GM21825 (cell line): ENCODE results near the gene GLT8D2.

Source experiments
- ATAC-seq: cut with Tn5 transposase; IDR thresholded peaks from one replicate; pipeline ENCODE4 v1.9.1; 2021; ENCODE audit warnings: mild to moderate bottlenecking, moderate library complexity; ENCODE audit not compliant: unreplicated experiment

The GLT8D2 gene, protein sequence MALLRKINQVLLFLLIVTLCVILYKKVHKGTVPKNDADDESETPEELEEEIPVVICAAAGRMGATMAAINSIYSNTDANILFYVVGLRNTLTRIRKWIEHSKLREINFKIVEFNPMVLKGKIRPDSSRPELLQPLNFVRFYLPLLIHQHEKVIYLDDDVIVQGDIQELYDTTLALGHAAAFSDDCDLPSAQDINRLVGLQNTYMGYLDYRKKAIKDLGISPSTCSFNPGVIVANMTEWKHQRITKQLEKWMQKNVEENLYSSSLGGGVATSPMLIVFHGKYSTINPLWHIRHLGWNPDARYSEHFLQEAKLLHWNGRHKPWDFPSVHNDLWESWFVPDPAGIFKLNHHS

DNA sequence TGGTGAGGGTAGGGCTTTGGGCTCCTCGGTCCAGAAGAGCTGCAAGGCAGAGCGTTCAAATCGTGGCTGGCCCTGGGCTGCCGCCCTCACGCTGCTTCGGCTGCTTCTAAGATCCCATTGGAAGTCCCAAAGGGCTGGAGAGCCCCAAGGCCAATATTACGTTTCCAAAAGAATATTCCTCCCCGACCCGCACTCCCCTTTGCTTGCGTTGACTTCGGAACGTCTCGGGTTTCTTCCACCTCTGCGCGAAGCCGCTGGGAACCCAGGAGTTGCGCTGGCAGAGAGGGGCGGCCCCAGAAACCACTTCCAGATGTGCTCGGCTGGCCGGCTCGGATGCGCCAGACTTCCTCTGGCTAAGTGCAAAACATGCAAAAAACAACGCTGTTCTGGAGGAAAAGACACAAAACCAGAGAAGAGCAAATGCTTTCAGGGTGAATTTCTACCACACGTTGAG lies at the start of gene GLT8D2:
Gene GLT8D2, minus strand, starts transcription at position 285 of the 454 bp plus-strand sequence. CDS start 30,539 bp downstream, outside the sequence.
- no peak for ATAC-seq

DNA sequence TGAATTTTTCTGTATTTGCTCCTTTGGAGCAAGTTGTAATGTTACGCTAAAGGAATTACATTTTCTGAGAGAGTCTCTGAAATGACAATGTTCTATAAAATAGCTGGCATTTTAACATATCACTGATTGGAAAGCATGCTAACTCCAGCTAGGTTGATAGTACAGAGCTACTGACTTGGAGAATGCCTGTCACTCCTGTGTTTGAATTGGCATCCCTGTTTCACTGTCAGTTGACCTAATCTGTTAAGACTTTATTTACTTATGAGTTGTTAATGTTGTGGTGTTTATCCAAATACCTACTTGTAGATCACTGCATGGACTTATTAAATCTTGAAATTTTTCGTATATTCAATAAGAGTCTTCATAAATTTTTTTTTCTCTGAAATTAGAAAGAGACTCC lies 48.0 kb upstream of the GLT8D2 start:
- no peak for ATAC-seq

DNA sequence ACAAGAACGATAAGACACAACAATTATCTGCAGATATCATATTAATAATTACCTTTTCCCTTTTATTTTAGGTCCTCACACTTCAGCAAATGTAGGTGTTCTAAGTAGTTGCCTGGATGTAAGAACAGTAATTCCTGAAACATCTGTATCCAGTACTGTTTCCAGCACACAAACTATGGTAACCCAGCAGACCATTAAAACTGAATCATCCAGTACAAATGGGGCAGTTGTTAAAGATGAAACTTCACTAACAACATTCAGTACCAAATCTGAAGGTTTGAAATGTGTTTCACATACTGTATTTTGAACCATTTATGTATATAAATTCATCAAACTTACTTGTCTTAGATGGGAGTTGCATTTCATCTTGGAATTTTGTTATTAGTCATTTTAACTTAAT lies 45.3 kb upstream of the GLT8D2 start:
- ATAC-seq = no peak

DNA sequence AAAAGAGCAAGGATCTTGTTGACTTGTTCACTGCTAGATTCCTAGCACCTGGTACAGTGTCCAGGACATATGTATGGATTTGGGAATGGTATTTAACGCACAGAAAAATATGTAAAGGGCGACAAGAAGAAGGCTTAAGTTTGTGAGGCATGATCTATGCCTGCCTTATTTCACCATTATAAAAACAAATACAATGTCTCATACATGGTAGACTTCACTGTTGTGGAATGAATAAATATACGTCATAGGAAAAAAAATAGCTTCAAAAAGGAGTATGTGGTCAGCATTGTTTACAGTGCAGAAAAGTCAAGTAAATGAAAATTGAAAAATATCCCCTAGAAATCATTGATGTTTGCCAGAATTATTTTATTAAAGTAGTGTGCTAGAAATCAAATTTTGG lies 44.3 kb upstream of the GLT8D2 start:
- no peak for ATAC-seq

DNA sequence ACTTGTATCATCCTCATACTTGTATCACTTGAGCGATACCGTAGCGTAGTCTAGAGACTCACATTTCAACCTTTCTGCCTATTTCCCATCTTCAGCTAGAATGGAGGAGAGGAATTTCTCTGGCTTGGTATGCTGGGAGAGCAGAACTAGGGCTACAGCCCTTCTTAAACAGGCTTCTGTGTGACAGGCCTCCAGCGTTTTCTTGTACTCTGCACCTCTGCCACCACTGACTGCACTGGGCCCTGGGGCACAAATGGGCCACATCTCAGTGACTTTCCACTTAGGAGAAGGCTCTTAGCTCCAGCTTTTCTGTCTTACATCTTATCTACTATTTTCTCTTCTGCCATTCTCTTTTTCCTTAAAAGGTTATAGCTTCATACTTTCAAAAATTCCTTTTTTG lies 41.1 kb upstream of the GLT8D2 start:
- no peak for ATAC-seq

DNA sequence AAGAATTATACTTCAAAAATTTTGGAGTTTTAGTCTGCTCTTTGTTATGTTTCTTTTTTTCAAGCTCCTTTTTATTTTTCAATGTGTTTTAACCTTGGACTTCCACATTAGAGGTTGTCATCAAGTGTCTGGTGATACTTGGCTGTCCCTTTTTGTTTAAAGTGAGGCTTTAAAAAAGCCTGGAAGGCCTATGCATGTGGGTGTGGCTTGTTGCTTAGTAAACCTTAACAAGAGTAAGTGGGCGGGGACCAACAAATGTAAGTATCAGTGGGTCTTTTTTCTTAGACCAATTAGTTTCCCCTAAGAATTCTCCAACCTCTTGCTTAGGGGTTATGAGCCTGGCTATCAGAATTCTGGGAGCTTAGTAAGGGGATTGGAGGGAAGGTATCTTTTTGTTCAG lies 40.7 kb upstream of the GLT8D2 start:
- no peak for ATAC-seq

DNA sequence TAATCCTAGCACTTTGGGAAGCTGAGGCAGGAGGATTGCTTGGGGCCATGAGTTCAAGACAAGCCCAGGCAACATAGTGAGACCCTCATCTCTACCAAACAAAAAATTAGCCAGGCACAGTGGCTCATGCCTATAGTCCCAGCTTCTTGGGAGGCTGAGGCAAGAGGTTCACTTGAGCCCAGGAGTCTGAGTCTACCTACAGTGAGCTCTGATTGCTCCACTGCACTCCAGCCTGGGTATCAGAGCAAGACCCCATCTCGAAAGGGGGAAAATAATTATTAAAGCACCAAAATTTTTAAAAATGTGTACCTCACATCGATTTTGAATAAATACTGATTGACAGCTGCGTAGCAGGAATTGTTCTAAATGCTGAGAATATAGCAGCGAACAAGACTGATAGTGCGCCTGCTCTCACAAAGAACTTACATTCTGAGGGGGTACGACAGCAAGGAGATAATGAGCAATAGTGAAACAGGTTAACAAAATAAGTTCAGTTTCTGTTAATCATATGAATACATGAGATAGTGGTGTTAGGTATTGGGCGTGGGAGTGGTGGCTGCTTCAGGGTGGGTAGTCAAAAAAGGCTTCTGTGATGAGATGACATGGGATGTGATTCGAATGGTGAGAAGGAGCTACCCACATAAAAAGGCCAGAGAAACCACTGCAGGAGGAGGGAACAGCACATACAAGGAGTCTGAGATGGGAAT lies 33.9 kb upstream of the GLT8D2 start:
- ATAC-seq = peak; percentile 71

DNA sequence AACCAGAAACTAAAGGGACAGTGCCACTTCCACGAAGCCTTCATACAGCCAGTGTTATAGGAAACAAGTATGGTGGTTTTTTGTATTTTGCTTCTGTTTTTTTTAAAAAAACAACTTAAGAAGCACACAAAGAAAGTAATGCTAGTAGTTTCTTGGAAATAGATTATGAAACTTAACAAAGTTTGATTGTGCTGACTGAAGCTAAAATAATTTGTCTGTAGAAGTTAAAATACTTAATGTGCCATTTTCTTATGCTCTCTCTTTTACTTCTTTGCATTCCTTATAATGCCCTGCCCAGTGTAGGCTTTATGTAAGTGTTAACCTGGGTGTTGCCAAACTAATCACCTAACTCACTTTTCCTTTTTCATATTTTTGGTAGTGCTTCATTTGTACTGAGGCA lies 30.8 kb upstream of the GLT8D2 start:
- no peak for ATAC-seq

DNA sequence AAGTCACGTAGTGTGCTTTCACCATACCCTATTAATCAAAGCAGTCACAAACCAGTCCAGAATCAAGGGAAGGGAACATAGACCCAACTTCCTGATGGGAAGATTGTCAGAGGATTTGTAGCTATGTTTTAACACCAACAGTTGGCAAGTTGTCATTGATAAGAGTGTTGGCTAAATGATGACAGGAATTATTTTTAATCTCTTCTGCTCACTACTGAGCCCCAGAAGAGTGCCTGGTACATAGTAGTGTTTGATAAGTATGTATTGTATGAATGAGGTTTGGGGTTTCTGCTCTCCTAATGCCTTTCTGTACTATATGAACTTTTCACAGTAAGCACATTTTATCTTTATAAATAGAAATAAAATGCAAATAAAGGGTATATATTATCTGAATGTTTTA lies 29.0 kb upstream of the GLT8D2 start:
- no peak for ATAC-seq

DNA sequence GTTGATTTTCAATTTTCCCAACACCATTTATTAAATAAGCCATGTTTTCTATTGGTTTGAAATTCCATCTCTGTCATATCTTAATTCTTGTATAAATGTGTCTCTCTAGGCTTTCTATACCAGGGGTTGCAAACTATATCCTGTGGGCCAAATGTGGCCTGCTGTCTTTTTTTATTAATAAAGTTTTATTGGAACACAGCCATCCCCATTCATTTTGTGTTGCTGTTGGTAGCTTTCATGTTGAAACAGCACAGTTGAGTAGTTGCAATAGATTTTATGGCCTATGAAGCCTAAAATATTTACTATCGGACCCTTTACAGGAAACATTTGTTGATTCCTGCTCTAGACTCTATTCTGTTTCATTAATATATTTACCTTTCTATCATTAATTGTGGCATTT lies 23.7 kb upstream of the GLT8D2 start:
- no peak for ATAC-seq

DNA sequence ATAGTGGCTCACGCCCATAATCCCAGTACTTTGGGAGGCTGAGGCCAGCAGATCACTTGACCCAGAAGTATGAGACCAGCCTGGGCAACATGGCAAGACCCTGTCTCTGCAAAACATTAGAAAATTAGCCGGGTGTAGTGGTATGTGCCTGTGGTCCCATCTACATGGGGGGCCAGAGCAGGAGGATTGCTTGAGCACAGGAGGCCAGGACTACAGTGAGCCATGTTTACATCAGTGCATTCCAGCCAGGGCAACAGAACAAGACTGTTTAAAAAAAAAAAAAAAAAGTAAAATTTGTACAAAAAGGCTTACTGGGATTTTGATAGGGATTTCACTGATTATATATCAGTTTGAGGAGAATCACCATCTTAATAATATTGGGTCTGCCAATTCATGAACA lies 22.1 kb upstream of the GLT8D2 start:
- ATAC-seq = no peak

DNA sequence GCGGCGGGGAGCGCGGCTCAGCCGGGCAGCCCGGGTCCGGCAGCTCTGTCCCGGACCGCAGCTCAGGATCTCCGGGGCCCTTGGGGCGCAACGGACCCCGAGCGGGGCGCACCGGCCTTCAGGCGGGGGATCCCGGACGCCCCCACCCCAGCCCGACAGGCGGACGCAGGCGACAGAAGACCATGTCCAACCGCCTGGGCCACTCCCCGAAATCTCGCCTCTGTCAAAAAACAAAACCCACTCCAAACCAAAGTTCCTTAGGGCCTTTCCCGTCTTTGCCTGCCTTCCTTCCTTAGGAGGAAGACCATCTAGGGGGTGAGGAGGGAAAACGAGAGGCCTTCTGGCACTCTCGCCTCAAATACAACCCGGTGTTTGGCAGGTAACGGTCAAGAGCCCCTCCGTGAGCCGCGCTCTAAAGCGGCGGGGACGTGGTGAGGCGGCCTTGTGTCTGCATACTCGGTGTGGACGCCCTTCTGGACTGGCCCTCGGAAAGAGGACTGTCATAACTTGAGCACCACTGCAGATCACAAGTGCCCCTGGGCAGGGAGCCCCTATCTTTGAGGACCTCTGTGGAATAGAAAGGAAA lies 14.9 kb upstream of the GLT8D2 start:
- no peak for ATAC-seq

DNA sequence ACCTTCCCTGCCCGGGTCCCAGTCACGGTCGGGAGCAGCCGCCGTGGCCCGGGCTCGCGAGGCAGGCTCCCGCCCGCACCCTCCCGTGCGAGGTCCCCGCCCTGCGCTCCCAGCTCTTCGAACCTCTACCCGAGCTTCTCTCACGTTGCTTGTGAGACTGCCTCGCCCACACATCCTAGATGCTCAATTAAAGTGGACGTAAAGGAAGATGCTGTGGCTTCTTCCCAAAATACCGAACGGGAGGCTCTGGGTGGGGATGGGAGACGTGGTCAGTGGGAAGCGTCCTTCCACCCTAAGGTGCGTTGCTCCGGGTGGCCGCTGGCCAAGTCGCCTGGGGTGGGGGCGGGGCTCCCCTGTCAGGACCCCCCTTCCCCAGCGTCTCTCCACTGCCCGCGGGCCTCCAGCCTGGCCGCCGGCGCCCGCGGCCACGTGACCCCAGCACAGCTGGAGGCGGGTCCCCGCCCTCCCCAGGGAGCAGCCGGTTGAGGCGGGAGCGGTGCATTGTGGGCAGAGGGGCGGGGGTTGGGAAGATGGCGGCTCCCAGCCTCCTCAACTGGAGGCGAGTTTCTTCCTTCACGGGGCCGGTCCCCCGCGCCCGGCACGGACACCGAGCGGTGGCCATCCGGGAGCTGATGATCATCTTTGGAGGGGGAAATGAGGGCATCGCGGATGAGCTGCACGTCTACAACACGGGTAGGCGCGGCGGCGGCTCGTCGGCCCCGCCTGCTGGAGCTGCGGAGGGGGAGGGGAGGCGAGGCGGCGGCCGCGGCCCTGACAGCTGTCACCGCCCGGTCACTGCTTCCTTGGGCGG lies 14.2 kb upstream of the GLT8D2 start, which contains the start of gene HCFC2:
Gene HCFC2, plus strand, starts transcription at position 501 of the 811 bp plus-strand sequence. Its CDS starts 30 bp downstream, at position 531.
- peak; percentile 91 for ATAC-seq

DNA sequence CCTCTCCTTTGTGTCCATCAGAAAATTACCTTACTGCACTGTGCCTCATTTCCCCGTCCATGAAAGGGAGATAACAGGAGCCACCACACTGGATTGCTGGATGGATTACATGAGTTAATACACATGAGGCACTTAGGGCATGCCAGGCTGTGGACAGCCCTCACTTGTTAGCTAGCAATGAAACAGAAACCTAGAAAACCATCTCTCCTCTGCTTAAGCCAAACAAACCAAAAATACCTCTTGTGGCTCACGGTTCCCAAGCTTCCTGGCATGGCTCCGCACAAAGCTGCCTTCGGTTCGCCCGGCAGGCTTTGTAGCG lies 13.7 kb upstream of the GLT8D2 start:
- ATAC-seq = peak; percentile 28

DNA sequence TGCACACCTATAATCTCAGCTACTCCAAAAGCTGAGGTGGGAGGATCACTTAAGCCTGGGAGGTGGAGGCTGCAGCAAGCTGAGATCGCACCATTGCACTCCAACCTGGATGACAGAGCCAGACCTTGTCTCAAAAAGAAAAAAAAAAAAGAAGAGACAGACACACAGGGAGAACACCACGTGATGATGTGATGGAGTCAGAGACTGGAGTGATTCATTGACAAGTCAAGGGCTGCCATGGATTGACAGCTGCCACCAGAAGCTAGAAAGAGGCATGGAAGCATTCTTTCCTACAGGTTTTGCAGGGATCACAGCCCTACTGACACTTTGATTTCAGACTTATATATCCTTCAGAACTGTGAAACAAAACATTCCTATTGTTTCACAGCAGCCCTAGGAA lies 10.8 kb upstream of the GLT8D2 start:
- ATAC-seq = no peak

DNA sequence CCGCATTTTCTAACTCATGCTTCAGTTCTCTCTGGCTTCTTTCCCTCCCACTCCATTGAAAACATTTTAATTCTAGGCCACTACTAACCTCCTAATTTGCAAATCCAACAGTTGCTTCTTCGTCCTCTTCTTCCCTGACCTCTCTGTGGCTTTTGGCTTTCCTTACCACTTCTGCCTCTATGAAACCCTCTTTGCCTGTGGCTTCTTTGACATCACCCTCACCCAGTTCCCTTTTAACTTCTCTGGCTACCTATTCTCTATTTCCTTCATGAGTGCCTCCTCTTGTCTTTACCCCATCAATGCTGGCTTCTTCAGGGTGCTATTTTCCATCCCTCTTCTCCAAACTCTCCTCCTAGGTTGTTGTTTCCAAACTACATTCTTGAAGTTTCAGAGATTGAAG lies 10.0 kb upstream of the GLT8D2 start:
- no peak for ATAC-seq

DNA sequence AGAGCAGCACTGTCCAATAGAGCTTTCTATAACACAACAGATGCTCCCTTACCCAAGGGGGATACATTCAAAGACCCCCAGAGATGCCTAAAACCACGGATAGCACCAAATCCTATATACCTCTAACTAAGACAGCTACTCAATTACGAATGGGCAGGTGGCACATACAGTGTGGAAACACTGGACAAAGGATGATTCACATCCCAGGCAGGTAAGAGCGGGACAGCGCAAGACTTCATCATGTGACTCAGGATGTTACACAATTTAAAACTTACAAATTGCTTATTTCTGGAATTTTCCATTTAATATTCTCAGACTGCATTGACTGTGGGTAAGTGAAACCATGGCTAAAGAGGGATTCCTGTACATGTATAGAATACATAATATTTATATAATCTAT lies 8.8 kb upstream of the GLT8D2 start:
- no peak for ATAC-seq

DNA sequence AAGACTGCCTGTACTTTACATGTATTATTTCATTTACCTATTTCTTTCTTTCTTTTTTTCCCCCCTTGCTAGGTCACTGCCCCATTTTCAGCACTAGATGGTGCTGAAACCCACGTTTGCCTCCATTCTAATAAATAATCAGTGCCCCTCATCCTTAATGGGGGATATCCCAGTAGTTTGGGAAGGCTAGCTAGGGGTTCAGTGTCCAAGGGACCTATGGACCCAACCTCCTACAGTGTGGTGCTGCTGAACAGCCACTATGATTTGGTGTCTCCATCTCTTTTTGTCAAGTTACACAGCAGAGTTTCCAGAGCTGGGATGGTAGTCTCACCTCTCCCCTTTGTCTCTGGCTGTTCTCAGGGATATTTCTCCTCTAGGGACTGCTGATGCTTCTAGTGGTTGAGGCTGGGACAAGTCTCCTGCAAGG lies 7.8 kb upstream of the GLT8D2 start:
- no peak for ATAC-seq

DNA sequence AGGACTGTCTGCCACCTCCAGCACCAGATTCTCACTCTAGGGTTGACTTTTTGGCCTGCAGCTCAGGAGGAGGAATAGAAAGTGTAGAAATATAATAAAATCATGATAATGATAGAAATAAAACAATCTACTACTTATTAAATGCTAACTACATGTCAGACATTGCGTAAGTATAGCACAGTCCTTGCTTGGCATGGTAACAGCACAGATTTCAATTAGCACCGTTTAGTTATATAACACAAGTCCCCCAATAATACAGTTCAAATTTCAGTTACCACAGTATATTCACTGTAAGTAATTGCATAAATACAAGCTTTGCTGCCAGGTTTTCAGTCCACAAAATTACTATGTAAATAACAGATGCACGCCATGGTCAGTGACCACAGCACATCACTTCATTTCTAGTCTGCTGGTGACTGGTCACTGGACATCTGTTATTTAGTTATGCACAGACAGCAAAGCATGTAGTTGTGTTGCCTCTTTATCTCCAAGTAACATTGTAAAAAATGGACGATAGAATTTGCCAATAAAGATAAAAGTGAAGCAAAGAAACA lies 6.5 kb upstream of the GLT8D2 start:
- no peak for ATAC-seq

DNA sequence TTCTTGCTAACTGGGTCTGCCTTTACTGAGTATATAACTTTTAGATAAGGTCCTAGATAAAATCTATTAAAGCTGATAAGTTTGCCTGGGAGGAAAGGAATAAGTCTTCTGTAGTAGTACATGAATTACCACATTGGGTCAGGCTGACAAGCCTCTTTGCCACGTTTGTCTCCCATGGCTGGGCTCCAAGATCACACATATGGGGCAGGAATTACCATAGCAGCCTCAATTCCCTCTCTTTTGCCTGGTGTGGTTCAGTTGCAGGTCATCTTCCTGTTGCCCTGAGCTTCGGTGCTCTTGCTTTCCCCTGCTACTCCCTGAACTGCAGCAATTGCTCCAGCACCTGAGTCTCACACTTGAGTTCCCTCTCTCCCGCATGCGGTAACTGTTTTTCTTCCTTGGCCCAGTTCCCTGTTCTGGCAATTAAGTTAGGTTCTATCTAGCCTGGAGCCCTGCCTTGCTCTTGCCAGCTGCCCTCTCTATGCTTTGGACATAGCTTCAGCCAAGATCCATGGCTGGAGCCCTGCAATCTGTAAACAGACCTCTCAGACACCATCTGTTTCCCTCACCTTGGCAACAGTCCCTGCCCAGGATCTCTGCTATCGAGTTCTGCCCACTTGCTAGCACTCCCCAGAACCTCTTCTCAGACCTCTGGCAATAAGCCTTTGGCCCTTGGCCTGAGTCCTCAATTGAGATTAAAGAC lies 5.8 kb upstream of the GLT8D2 start:
- no peak for ATAC-seq
